ENCODE measurements around the gene CREBBP. TPM values are rescaled to one million over a fixed set of nuclear protein-coding genes. Genes with fewer than 3 reads are reported as not detected.

The CREBBP gene
- total RNA-seq, 1 donor from 2014 or later: 33.5 TPM

- DNase-seq: no peak
- H3K27me3 ChIP-seq (ENCODE audit: low read depth): no peaks in the 10 kb centered on the region
- intact Hi-C loops (cut with micrococcal nuclease): no loop called here
- no peaks in the 10 kb centered on the region for H3K9me3 ChIP-seq (replicated peaks)
- TF ChIP-seq CTCF (IDR thresholded peaks at IDR 0.05; ENCODE audit: borderline replicate concordance): no peak
- peaks cover 42% of the 10 kb centered on the region for H3K4me1 ChIP-seq
- H3K27ac ChIP-seq (replicated peaks): no peak overlapping the region
- peaks cover 62% of the 10 kb centered on the region for H3K36me3 ChIP-seq
- no peak overlapping the region for H3K4me3 ChIP-seq
These were observed 92.4 kb downstream of the CREBBP start for GRCh38 chr16:3787924-3788661.

GRCh38 chr16:3785413-3785812 is 95.1 kb downstream of the CREBBP start:
- Histone ChIP-seq H3K27me3 (ENCODE audit: low read depth) (no peaks in the 10 kb centered on the region), H3K9me3 (replicated peaks) (no peaks in the 10 kb centered on the region), H3K4me1 (peaks cover 32% of the 10 kb centered on the region), H3K36me3 (peaks cover 56% of the 10 kb centered on the region), H3K4me3 (no peak overlapping the region), H3K27ac (replicated peaks) (no peak overlapping the region)
- intact Hi-C loops (cut with micrococcal nuclease): no loop called here
- no peak for DNase-seq
- no peak for TF ChIP-seq CTCF (IDR thresholded peaks at IDR 0.05; ENCODE audit: borderline replicate concordance)

- DNase-seq: no peak
- TF ChIP-seq CTCF (IDR thresholded peaks at IDR 0.05; ENCODE audit: borderline replicate concordance): no peak
- no peaks in the 10 kb centered on the region for H3K9me3 ChIP-seq (replicated peaks)
- no peaks in the 10 kb centered on the region for H3K27me3 ChIP-seq (ENCODE audit: low read depth)
- intact Hi-C loops (cut with micrococcal nuclease): no loop called here
- no peak overlapping the region for H3K27ac ChIP-seq (replicated peaks)
- H3K4me1 ChIP-seq: peaks cover 24% of the 10 kb centered on the region
- H3K36me3 ChIP-seq: peaks cover 63% of the 10 kb centered on the region
- H3K4me3 ChIP-seq: no peak overlapping the region
These were observed 97.0 kb downstream of the CREBBP start for GRCh38 chr16:3783516-3783915.

- intact Hi-C loops (cut with micrococcal nuclease): no loop called here
- no peak overlapping the region for H3K4me3 ChIP-seq
- no peaks in the 10 kb centered on the region for H3K27me3 ChIP-seq (ENCODE audit: low read depth)
- no peak overlapping the region for H3K27ac ChIP-seq (replicated peaks)
- peaks cover 68% of the 10 kb centered on the region for H3K36me3 ChIP-seq
- TF ChIP-seq CTCF (IDR thresholded peaks at IDR 0.05; ENCODE audit: borderline replicate concordance): no peak
- H3K9me3 ChIP-seq (replicated peaks): no peaks in the 10 kb centered on the region
- H3K4me1 ChIP-seq: peaks cover 20% of the 10 kb centered on the region
- no peak for DNase-seq
These were observed 97.9 kb downstream of the CREBBP start for GRCh38 chr16:3782566-3782965.

GRCh38 chr16:3781421-3781820 is 99.1 kb downstream of the CREBBP start:
- DNase-seq: no peak
- H3K27ac ChIP-seq (replicated peaks): no peak overlapping the region
- H3K36me3 ChIP-seq: peaks cover 71% of the 10 kb centered on the region
- TF ChIP-seq CTCF (IDR thresholded peaks at IDR 0.05; ENCODE audit: borderline replicate concordance): no peak
- no peaks in the 10 kb centered on the region for H3K27me3 ChIP-seq (ENCODE audit: low read depth)
- peaks cover 24% of the 10 kb centered on the region for H3K4me1 ChIP-seq
- no peaks in the 10 kb centered on the region for H3K9me3 ChIP-seq (replicated peaks)
- intact Hi-C loops (cut with micrococcal nuclease): no loop called here
- H3K4me3 ChIP-seq: no peak overlapping the region

Measured in left ventricle myocardium inferior (tissue), 1 donor.